HL-60/S4 treated with retinoic acid at 250 ng/mL for 4 days and 3 days (cell line): Measurements from ENCODE around the gene GJB5.
"Not testable (repeated sequence)": the region's sequence is repeated elsewhere in the genome, so short reads cannot be mapped to it uniquely, and the experiment has no call there.

ENCODE experiments used
- in situ Hi-C: fragments of 300-500 bp; cut with MboI; formaldehyde crosslinking; loops from 2 replicates; pipeline ENCODE4 v1.7.0; 2022; ENCODE audit warnings: low sequenced_read_pairs

Gene GJB5

GRCh38 chr1:34754964-34755637 lies at the start of gene GJB5:
TSS of gene GJB5 (plus strand) at chr1:34755047. CDS start at chr1:34757331, 2,284 bp downstream.
- in situ Hi-C loops, result no loop called here

GRCh38 chr1:34705077-34705476 lies 49.8 kb upstream of the GJB5 start:
- in situ Hi-C loops, result no loop called here

GRCh38 chr1:34708106-34708505 lies 46.7 kb upstream of the GJB5 start:
- in situ Hi-C loops, result no loop called here

- in situ Hi-C loops, result no loop called here
These were observed 45.3 kb upstream of the GJB5 start for GRCh38 chr1:34709547-34709946.

- in situ Hi-C loops, result no loop called here
These were observed 44.0 kb upstream of the GJB5 start for GRCh38 chr1:34710812-34711211.

- in situ Hi-C loops, result no loop called here
These were observed 43.4 kb upstream of the GJB5 start for GRCh38 chr1:34711485-34711884.

- in situ Hi-C loops, result no loop called here
These were observed 42.7 kb upstream of the GJB5 start for GRCh38 chr1:34712007-34712688.

GRCh38 chr1:34713443-34713842 lies 41.4 kb upstream of the GJB5 start:
- in situ Hi-C loops, result no loop called here

GRCh38 chr1:34714386-34714785 lies 40.5 kb upstream of the GJB5 start:
- in situ Hi-C loops, result no loop called here

- in situ Hi-C loops, result no loop called here
These were observed 39.7 kb upstream of the GJB5 start for GRCh38 chr1:34715139-34715538.

GRCh38 chr1:34721241-34721640 lies 33.6 kb upstream of the GJB5 start:
- in situ Hi-C loops, result no loop called here

- in situ Hi-C loops, result no loop called here
These were observed 33.0 kb upstream of the GJB5 start for GRCh38 chr1:34721646-34722355.

GRCh38 chr1:34726861-34727260 lies 28.0 kb upstream of the GJB5 start:
- in situ Hi-C loops, result no loop called here

GRCh38 chr1:34730485-34730884 lies 24.4 kb upstream of the GJB5 start:
- in situ Hi-C loops, result no loop called here

- in situ Hi-C loops, result not testable (repeated sequence)
These were observed 22.0 kb upstream of the GJB5 start for GRCh38 chr1:34732831-34733230.

GRCh38 chr1:34736692-34737091 lies 18.2 kb upstream of the GJB5 start:
- in situ Hi-C loops, result no loop called here

GRCh38 chr1:34737236-34737635 lies 17.6 kb upstream of the GJB5 start:
- in situ Hi-C loops, result not testable (repeated sequence)

GRCh38 chr1:34739613-34740012 lies 15.2 kb upstream of the GJB5 start:
- in situ Hi-C loops, result no loop called here

- in situ Hi-C loops, result no loop called here
These were observed 14.5 kb upstream of the GJB5 start for GRCh38 chr1:34740161-34740868.

GRCh38 chr1:34742667-34743270 lies 12.1 kb upstream of the GJB5 start:
- in situ Hi-C loops, result no loop called here

- in situ Hi-C loops, result no loop called here
These were observed 11.1 kb upstream of the GJB5 start for GRCh38 chr1:34743775-34744174.
